A204.1 (cell line): ENCODE data around the gene DUSP28.

Experiments
- FAIRE-seq: peaks from 2 replicates; lab custom pipeline; 2012; peaks lifted over from hg19 to GRCh38; lab: Jason Lieb, UNC

Gene DUSP28

DNA sequence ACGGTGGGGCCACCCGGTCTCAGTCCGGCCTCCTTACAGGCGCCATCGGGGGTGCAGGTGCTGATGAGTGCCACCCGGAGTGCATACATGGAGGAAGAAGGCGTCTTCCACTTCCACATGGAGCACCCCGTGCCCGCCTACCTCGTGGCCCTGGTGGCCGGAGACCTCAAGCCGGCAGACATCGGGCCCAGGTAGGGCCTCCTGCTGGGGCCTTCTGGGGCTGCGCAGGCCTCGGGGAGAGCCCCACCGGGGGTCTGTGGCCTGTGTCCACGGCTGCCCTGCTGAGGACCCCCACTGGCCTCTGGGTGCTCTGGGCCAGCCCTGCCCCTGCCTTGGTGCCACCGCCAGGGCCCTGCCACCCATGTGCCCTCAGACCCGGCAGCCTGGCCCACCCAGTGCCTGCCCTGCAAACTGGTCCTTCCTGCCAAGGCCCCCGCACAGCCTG is 12.9 kb downstream of the DUSP28 start:
- FAIRE-seq = no peak

DNA sequence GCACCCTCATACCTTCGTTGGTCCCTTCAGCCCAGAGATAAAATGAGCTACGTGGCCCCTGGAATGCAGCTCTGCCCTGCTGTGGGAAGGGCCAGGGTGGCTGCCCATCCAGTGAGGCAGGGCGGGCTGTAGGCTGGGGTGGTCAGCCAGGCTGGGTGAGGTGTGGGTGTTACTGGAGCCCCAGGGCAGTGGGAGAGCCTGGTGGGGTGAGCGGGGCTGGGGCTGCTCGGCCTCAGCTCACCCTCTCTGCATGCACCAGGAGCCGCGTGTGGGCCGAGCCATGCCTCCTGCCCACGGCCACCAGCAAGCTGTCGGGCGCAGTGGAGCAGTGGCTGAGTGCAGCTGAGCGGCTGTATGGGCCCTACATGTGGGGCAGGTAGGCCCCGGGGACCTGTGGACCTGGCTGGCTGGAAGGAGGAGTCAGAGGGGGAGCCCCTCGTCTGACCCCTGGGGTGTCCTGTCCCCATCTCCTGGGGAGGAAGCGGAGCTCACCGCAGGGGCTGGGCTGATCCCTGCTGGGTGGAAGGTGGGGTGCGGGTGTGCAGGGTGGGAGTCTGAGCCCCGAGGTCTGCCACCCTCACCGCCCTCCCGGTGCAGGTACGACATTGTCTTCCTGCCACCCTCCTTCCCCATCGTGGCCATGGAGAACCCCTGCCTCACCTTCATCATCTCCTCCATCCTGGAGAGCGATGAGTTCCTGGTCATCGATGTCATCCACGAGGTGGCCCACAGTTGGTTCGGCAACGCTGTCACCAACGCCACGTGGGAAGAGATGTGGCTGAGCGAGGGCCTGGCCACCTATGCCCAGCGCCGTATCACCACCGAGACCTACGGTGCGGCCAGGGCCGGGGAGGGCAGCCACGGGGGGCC is 13.6 kb downstream of the DUSP28 start:
- FAIRE-seq = no peak

DNA sequence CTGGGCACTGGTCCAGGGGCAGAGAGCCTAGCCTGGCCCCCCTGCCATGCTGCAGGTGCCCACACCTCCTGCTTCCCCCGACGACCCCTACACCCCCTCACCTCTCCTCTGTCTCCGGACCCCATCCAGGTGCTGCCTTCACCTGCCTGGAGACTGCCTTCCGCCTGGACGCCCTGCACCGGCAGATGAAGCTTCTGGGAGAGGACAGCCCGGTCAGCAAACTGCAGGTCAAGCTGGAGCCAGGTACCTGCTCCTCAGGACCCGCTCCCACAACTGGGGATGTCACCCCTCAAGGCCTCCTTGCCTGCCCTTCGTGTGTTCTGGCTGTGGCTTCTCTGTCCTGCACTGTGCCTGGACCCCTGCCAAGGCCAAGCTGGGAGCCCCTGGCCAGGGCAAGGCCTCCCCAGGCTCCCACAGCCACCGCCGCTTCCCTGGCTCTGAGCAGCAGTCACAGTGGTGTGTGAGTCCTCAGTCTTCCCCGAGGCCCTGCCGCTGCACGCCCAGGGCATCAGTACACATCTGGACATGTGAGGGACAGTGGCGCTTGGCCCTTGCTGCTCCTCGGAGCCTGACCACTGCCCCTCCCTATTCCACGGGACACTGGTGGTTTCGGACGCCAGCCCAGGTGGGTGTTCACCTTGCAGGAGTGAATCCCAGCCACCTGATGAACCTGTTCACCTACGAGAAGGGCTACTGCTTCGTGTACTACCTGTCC is 14.4 kb downstream of the DUSP28 start:
- FAIRE-seq = no peak

DNA sequence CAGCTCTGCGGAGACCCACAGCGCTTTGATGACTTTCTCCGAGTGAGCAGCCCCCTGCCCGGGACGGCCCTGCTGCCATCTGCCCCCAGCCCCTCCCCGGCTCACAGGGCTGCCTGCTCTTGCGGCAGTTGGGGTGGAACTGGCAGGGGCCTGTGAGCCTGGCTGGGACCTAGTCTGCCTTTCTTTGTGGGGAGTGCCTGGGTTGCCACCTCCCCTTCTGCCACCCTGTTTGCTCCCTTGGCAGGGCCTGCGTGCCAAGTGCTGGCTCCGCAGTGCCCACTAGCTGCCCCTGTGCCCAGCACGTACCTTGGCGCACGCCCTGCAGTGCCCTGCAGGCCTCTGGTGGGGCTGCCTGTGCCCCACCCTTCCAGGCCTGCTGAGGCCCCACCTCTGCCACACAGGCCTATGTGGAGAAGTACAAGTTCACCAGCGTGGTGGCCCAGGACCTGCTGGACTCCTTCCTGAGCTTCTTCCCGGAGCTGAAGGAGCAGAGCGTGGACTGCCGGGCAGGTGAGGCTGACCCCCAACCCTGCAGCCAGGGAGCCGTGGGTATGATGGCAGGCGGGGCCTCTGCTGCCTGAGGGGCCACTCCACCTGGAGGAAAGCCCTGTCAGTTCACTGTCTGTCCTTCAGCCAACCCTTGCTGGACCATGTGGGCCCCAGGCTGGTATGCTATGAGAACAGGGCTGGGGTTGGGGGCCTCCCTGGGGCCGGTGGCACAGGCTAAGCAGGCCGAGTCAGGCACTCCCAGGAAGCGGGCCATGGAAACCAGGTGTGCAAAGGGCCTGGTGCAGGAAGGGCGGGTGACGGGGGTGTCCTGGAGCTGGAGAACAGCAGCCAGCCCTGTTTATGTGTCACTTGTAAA is 15.2 kb downstream of the DUSP28 start:
- FAIRE-seq = no peak

DNA sequence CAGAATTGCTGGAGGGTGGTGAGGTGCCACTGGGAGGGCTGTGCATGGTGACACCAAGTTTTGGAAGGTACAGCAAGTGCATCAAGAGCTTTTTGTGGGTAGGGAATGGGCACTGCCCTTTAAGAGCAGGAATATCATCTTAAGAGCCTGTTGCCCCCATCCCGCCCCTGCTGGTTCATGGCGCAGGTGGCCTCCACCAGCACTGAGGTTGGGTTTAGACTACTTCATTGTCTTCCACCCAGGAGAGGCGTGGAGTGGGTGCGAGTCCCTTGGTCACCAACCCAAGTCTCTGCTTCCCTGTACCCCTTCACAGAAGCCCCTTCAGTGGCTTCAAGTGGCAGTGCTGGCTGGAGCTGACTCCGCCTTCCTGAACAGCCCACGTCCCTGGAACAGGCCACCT is 15.9 kb downstream of the DUSP28 start:
- no peak for FAIRE-seq

DNA sequence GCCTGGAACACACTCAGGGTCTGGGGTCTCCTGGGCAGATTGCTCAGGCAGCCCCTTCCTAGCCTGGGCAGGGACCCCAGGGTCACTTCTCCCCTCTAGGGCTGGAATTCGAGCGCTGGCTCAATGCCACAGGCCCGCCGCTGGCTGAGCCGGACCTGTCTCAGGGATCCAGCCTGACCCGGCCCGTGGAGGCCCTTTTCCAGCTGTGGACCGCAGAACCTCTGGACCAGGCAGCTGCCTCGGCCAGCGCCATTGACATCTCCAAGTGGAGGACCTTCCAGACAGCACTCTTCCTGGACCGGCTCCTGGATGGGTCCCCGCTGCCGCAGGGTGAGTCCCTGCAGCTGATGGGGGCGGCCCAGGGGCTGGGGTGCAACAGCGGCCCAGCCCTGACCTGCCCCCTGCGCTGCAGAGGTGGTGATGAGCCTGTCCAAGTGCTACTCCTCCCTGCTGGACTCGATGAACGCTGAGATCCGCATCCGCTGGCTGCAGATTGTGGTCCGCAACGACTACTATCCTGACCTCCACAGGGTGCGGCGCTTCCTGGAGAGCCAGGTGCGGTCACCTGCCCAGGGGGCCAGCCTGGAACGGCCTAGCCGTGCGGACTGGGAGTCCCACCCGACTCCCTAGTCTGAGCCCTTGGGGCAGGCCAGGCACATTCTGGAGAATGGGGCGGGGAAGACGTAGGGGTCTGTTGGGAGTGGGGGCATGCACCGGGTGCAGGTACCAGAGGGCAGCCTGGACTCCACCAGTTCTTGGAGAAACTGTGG is 16.5 kb downstream of the DUSP28 start:
- FAIRE-seq = no peak

DNA sequence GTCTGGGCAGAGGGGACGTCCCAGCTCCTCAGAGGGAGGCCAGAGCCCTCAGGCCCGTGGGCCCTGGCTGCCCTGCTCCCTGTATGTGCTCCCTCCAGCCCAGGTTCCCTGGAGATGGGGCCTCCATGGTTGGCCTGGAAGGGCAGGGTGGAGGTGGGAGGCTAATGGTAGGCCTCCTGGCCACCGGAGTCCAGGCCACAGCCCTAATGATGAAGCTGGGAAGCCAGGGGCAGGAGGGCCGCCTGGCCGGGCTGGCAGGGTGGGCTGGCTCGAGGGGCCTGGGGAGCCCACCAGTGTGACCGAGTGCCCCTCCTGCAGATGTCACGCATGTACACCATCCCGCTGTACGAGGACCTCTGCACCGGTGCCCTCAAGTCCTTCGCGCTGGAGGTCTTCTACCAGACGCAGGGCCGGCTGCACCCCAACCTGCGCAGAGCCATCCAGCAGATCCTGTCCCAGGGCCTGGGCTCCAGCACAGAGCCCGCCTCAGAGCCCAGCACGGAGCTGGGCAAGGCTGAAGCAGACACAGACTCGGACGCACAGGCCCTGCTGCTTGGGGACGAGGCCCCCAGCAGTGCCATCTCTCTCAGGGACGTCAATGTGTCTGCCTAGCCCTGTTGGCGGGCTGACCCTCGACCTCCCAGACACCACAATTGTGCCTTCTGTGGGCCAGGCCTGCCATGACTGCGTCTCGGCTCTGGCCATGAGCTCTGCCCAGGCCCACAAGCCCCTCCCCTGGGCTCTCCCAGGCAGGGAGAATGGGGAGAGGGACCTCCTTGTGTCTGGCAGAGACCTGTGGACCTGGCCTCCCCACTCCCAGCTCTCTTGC is 17.3 kb downstream of the DUSP28 start:
- no peak for FAIRE-seq

DNA sequence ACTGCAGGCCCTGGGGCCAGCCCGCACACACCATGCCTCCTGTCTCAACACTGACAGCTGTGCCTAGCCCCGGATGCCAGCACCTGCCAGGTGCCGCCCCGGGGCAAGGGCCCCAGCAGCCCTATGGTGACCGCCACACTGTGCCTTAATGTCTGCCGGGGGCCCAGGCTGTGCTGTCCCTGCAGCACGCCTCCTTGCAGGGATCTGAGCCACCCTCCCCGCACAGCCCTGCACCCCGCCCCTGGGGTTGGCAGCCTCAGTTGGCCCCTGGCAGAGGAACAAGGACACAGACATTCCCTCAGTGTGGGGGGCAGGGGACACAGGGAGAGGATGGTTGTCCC is 17.9 kb downstream of the DUSP28 start:
- FAIRE-seq = no peak

DNA sequence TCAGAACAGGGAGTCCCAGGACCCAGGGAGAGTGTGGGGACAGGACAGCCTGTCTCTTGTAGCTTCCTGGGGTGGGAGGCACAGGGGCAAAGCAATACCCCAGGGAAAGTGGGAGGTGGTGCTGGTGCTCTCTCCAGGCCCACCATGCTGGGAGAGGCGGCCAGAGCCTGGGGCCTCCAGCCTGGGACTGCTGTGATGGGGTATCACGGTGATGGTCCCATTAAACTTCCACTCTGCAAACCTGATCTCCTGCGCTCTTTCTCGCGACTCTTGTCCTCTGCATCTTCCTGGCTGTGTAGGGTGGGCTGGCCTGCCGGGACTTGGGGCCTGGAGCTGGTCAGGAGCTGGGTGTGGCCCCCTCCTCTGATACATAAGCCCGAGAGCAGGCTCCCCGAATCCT is 18.3 kb downstream of the DUSP28 start:
- FAIRE-seq = no peak

DNA sequence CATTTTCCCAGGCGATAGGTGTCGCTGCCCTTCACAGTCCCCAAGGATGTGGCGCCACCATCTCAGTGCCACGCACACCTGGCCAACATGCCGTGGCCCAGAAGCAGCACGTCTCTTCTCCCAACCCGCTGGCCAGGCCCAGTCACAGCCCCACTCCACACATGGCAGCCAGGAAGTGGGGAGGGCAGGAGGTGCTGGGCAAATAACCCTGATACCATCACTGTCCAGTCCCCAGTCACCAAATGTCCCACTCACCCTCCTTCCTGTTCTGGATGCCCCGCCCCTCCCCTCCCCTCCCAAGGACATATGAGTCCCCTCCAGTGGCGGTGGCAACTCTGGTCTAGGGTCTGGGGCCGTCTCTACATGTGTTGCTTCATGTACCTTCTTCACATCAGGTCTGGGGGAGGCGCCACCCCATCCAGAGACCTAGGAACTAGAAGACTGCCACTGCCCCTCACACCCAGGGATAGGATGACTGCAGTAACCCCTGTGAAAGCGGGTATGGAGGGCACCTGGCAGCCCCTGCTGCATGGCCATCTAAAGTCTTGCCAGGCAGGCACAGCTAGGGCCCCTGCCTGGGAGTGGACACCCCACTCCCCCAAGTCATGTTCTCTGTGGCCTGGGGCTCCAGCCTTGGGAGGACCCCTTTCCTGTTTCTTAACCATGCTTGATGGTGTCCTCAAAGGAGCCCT is 19.1 kb downstream of the DUSP28 start:
- no peak for FAIRE-seq

DNA sequence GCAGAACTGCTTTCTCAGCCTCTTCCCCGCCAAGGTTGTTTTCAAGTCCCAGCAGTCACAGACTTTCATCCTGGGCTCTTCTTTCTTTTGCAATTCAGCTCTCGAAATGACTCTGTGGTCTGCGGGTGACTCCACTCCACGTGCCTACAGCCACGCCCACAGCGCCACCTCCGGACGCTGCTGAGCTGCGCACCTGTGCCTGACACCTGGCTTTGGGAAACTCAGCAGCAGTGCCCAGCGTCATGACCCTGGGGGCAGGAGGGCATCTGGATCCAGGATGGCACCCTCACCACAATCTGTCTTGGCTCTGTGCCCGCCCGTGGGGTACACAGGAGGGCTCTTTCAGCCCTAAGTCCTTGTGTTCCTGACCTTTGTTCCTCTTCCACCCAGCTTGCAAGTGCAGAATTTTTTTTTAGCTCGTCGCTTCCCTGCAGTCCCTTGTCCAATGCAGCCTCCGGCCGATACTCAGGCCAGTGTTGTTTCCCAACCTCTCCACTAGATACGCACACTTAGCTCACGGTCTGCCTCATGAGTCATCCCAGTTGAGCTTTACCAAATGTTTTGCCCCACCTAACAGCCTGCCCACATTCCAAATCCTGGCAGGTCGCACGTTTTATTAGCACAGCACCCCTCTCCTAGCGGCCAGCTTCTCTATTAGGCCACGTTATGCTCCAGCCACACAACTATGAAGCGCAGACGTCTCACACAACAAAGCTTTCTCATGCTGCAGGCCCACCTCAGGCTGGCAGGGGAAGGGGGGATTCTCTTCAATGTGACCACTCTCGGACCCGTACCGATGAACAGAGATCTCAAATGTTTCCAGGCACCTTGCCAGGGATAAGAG is 19.8 kb downstream of the DUSP28 start:
- no peak for FAIRE-seq

DNA sequence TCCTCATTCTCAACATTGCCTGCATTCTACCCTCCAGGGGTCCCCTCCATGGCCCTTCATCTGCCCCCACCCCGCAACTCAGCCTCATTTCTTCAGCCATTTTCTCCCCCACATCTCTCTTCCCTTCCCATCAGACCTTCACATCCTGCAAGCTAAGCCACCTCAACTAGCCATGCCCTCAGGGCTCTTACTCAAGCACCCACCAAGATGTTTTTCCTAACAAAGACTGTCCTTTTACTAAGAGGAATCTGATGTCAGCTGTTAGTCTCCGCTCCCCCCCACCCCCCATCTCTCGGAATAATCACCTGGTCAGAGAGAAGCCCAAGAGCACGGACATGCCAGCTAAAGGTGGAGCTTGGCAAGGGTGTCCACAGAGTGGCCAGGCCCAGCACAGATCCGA is 21.7 kb downstream of the DUSP28 start:
- no peak for FAIRE-seq

DNA sequence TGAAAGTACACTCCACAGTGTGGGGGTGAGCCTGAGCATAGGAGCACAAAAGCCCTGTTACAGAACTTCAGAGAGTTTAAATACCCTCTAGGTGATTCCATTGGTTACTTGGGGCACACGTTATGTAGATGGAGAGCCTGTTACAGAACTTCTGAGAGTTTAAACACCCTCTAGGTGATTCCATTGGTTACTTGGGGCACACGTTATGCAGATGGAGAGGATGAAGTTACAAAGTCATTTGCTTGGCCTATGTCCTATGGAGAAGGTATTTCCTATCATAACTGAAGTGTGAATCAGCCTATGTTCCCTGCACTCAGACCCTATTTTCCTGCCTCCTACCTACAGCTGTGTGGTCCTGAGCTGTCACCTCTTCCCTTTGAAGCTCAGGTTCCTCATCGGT is 22.6 kb downstream of the DUSP28 start:
- peak; percentile 95 for FAIRE-seq

DNA sequence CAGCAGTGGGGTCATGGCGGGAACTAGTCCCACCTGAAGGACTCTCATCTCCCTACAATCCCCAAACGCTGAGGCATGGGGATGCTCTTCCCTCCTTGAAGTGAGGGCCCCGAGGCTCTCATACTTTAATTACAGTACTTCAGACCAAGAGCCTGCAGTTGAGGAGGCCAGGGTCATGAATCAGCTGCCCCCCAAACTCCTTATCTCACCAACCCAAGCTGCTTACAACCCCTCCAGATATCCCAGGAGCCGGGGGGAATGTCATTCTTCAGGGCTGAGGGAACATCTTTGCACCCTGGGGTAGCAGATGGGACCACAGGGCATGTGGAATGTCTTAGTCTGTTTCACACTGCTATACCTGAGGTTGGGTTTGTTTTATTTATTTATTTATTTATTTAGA is 23.6 kb downstream of the DUSP28 start:
- no peak for FAIRE-seq

DNA sequence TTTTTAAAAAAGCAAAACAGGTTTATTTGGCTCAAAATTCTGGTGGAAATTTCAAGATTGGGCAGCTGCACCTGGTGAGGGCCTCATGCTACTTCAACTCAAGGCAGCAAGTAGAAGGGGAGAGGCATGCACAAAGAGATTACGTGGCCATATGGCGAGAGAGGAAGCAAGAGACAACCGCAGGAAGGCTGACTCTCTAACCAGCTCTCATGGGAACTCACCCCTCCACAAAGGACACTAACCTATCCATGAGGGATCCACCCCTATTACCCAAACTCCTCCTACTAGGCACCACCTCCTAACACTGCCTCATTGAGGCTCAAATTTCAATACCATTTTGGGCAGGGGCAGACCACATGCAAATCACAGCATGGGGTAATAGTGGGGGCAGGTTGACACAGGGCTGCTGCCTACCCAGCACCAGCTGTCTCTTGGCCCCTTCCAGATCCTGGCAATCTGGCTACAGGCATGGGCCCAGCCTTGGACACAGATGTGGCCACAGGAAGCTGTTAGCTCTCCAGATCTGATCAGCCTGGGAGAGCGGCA is 24.4 kb downstream of the DUSP28 start:
- FAIRE-seq = no peak

DNA sequence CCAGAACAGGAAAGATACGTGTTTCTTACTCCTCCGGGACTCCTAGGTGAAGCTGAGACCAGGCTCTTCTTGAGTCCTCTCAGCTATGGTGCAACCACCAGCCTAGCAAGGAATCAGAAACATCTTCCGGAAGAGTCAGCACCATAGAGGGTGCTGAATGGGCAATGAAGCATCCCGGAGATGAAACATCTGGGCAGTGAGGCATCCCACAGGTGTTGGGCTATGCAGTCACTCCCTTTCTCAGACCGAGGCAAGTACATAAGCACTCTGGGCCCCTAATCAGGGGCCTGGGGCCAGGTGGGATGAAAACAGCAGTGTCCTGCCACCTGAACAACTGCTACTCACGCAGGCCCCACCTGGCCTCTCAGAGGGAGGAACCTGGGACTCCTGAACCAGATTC is 24.9 kb downstream of the DUSP28 start:
- FAIRE-seq = no peak

DNA sequence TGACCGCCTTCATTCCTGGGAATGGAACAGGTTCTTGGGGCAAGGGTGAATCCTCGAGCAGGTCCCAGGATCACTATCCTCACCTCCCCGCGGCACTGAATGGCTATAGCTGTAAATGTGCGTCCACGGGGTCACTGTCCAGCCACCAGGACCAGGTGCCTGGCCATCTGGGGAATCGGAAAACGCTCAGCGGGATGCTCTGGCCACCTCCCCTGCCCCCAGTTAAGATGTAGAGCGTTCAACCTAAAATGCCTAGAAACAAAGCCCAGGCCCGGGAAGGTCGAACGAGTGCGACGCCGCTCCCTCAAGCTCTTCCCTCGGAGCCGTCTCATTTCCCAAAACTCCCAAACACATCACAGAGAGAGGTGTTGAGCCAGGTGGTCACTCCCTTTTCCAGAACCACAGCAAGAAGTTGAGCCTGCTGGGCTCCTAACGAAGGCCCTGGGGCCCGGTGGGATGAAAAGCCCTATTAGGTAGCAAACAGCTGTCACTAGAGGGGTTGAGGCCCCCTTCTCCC is 25.6 kb downstream of the DUSP28 start:
- FAIRE-seq = no peak

DNA sequence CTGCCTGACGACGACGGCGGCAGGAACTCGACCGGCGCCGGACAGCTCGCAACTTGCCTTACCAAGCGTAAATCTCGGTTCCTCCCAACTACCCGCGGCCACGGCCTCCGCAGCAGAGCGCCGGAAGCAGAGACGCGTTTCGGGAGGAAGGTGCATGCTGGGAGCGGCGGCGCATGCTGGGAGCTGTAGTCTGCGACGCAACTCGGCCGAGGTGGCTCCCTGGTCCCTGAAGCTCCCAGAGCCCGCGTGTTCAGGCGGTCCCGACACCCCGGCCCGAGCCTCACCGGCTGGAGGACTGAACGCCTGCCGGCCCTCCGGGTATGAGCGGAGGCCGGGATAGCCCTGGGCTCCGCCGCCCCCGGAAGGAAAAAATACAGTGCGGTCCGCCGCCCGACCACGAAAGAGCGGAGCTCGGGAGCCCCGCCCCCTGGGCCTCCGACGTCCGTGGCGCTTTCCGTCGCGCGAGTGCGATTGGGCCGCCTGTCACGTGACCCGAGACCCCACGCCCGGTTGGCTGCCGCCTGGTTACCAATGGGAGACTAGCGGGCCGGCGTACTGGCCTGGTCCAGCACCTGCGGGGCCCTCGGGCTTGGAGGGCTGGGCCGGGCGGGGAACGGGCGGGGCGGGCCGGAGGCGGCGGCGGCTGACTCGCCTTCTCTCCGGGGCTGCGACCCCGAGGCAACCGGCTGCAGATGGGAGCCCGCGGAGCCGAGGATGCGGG is 26.2 kb downstream of the DUSP28 start, which contains the start of gene CAPN10:
CAPN10 (plus strand) TSS at position 537 of the 721 bp plus-strand sequence; CDS start at position 715, 178 bp downstream.
- FAIRE-seq = peak; percentile 84
